HG03520 (cell line): Measurements from ENCODE around the gene CASZ1.

Experiments
- ATAC-seq: cut with Tn5 transposase; IDR thresholded peaks from one replicate; pipeline ENCODE4 v1.9.1; 2021; ENCODE audit warnings: mild to moderate bottlenecking, moderate library complexity; ENCODE audit not compliant: unreplicated experiment

CASZ1 gene

GRCh38 chr1:10800778-10801177, 4.3 kb upstream of the CASZ1 start:
- no peak for ATAC-seq

- no peak for ATAC-seq
Measured at GRCh38 chr1:10799726-10800125, 3.3 kb upstream of the CASZ1 start.

GRCh38 chr1:10795276-10796021, 997 bp downstream of the CASZ1 start:
- no peak for ATAC-seq

- ATAC-seq, result no peak
Measured at GRCh38 chr1:10794724-10795275, 1.6 kb downstream of the CASZ1 start.

GRCh38 chr1:10793129-10793651, 3.3 kb downstream of the CASZ1 start:
- no peak for ATAC-seq

- ATAC-seq, result no peak
Measured at GRCh38 chr1:10791105-10791951, 5.1 kb downstream of the CASZ1 start.

- no peak for ATAC-seq
Measured at GRCh38 chr1:10789803-10790702, 6.4 kb downstream of the CASZ1 start.

- no peak for ATAC-seq
Measured at GRCh38 chr1:10789047-10789791, 7.2 kb downstream of the CASZ1 start.

GRCh38 chr1:10788592-10789006, 7.8 kb downstream of the CASZ1 start:
- no peak for ATAC-seq

GRCh38 chr1:10787286-10787685, 9.2 kb downstream of the CASZ1 start:
- ATAC-seq, result no peak

- ATAC-seq, result no peak
Measured at GRCh38 chr1:10785728-10786638, 10.5 kb downstream of the CASZ1 start.

GRCh38 chr1:10784998-10785727, 11.3 kb downstream of the CASZ1 start:
- ATAC-seq, result no peak

GRCh38 chr1:10782491-10783244, 13.8 kb downstream of the CASZ1 start:
- no peak for ATAC-seq

- no peak for ATAC-seq
Measured at GRCh38 chr1:10781137-10781536, 15.3 kb downstream of the CASZ1 start.

GRCh38 chr1:10779841-10780240, 16.6 kb downstream of the CASZ1 start:
- ATAC-seq, result no peak

GRCh38 chr1:10779201-10779600, 17.2 kb downstream of the CASZ1 start:
- ATAC-seq, result no peak

GRCh38 chr1:10778640-10779039, 17.8 kb downstream of the CASZ1 start:
- no peak for ATAC-seq
